Pons (tissue), 1 donor: ENCODE measurements around the gene DTNB.
"Not testable (repeated sequence)": the region's sequence is repeated elsewhere in the genome, so short reads cannot be mapped to it uniquely, and the experiment has no call there.

Experiments used
- DNase-seq: peaks from one replicate; pipeline ENCODE4 v3.0.0-alpha.2; 2016; ENCODE audit warnings: low spot score

Gene DTNB

GRCh38 chr2:25589676-25590205 is 83.6 kb downstream of the DTNB start:
- DNase-seq = no peak

GRCh38 chr2:25588576-25588975 is 84.8 kb downstream of the DTNB start:
- no peak for DNase-seq

GRCh38 chr2:25587361-25587760 is 86.0 kb downstream of the DTNB start:
- peak; percentile 60 for DNase-seq

- peak; percentile 82 for DNase-seq
These were observed 86.6 kb downstream of the DTNB start for GRCh38 chr2:25586726-25587144.

- no peak for DNase-seq
These were observed 88.2 kb downstream of the DTNB start for GRCh38 chr2:25585189-25585588.

GRCh38 chr2:25582077-25582830 is 91.1 kb downstream of the DTNB start:
- DNase-seq = no peak

GRCh38 chr2:25576596-25576995 is 96.8 kb downstream of the DTNB start:
- DNase-seq = no peak

- no peak for DNase-seq
These were observed 100.7 kb downstream of the DTNB start for GRCh38 chr2:25572638-25573037.

- DNase-seq = peak; percentile 69
These were observed 103.1 kb downstream of the DTNB start for GRCh38 chr2:25570161-25570845.

GRCh38 chr2:25567406-25567805 is 106.0 kb downstream of the DTNB start:
- DNase-seq = peak; percentile 83

- peak; percentile 69 for DNase-seq
These were observed 106.7 kb downstream of the DTNB start for GRCh38 chr2:25566694-25567093.

GRCh38 chr2:25566094-25566493 is 107.3 kb downstream of the DTNB start:
- DNase-seq = no peak

GRCh38 chr2:25561136-25561850 is 112.1 kb downstream of the DTNB start:
- no peak for DNase-seq

- no peak for DNase-seq
These were observed 114.2 kb downstream of the DTNB start for GRCh38 chr2:25559148-25559547.

GRCh38 chr2:25558262-25558661 is 115.1 kb downstream of the DTNB start:
- peak; percentile 32 for DNase-seq

GRCh38 chr2:25557179-25558036 is 116.0 kb downstream of the DTNB start:
- peak; percentile 51 for DNase-seq

- no peak for DNase-seq
These were observed 121.1 kb downstream of the DTNB start for GRCh38 chr2:25552318-25552717.

GRCh38 chr2:25551316-25551715 is 122.1 kb downstream of the DTNB start:
- no peak for DNase-seq

GRCh38 chr2:25549571-25549970 is 123.8 kb downstream of the DTNB start:
- not testable (repeated sequence) for DNase-seq

- DNase-seq = no peak
These were observed 124.8 kb downstream of the DTNB start for GRCh38 chr2:25548601-25549000.

- DNase-seq = no peak
These were observed 126.5 kb downstream of the DTNB start for GRCh38 chr2:25546852-25547251.

- DNase-seq = no peak
These were observed 127.5 kb downstream of the DTNB start for GRCh38 chr2:25545899-25546298.
